Keratinocyte (primary cell): ENCODE data around the gene TMEM260. TPM values are rescaled to one million over a fixed set of nuclear protein-coding genes. Genes with fewer than 3 reads are reported as not detected.

Experiments
- DNase-seq: peaks from one replicate; pipeline ENCODE4 v3.0.0-alpha.2; 2011; ENCODE audit warnings: low read depth, missing footprints, low spot score
- FAIRE-seq: peaks from 2 replicates; lab custom pipeline; 2011; peaks lifted over from hg19 to GRCh38; lab: Jason Lieb, UNC
- H2AFZ ChIP-seq: 2 replicates; pipeline ENCODE4 v1.6.0; 2012; ENCODE audit warnings: low read length, control low read depth, inconsistent platforms; ENCODE audit not compliant: control insufficient read depth
- H3K27ac ChIP-seq: 2 replicates; pipeline ENCODE4 v1.5.1; 2011; ENCODE audit warnings: low read length; ENCODE audit not compliant: control insufficient read depth, insufficient read depth
- H3K27me3 ChIP-seq: 3 replicates; pipeline ENCODE4 v1.6.0; 2011; ENCODE audit warnings: low read length; ENCODE audit not compliant: control insufficient read depth, insufficient read depth; ENCODE audit errors: extremely low read depth
- H3K36me3 ChIP-seq, 2 experiments: 2 replicates in 1 of 2; 3 replicates in 1 of 2; pipeline ENCODE4 v1.5.1; 2011; ENCODE audit warnings: low read length in 2 of 2, mild to moderate bottlenecking in 1 of 2; ENCODE audit not compliant: control insufficient read depth in 2 of 2, insufficient read depth in 2 of 2; ENCODE audit errors: extremely low read depth in 1 of 2
- H3K4me1 ChIP-seq: 3 replicates; pipeline ENCODE4 v1.5.1; 2011; ENCODE audit warnings: low read length; ENCODE audit not compliant: control insufficient read depth, insufficient read depth; ENCODE audit errors: extremely low read depth
- H3K4me2 ChIP-seq: 3 replicates; pipeline ENCODE4 v1.6.0; 2011; ENCODE audit warnings: low read depth, low read length; ENCODE audit not compliant: control insufficient read depth, insufficient read depth; ENCODE audit errors: extremely low read depth
- H3K4me3 ChIP-seq, 3 experiments: fragments of 200-600 bp in 1 of 3; sonication (generic) in 1 of 3; 2 replicates in 2 of 3; 3 replicates in 1 of 3; pipeline ENCODE4 v1.5.1; 2011 to 2016; ENCODE audit warnings: low read length in 3 of 3, mild to moderate bottlenecking in 3 of 3, control low read depth in 2 of 3, inconsistent platforms in 1 of 3, low read depth in 1 of 3, mixed read lengths in 1 of 3, mixed run types in 1 of 3, moderate library complexity in 1 of 3; ENCODE audit not compliant: control insufficient read depth in 2 of 3, insufficient read depth in 2 of 3; ENCODE audit errors: extremely low read depth in 1 of 3
- H3K79me2 ChIP-seq: 2 replicates; pipeline ENCODE4 v1.6.0; 2012; ENCODE audit warnings: low read length; ENCODE audit not compliant: control insufficient read depth, insufficient read depth
- H3K9ac ChIP-seq: 3 replicates; pipeline ENCODE4 v1.6.0; 2011; ENCODE audit warnings: low read length; ENCODE audit not compliant: control insufficient read depth, insufficient read depth; ENCODE audit errors: extremely low read depth
- H3K9me1 ChIP-seq: 3 replicates; pipeline ENCODE4 v1.6.0; 2011; ENCODE audit warnings: low read length; ENCODE audit not compliant: control insufficient read depth, insufficient read depth; ENCODE audit errors: extremely low read depth
- H3K9me3 ChIP-seq: 2 replicates; pipeline ENCODE4 v1.5.1; 2012; ENCODE audit warnings: low read depth, low read length; ENCODE audit not compliant: control insufficient read depth
- H4K20me1 ChIP-seq: 3 replicates; pipeline ENCODE4 v1.6.0; 2011; ENCODE audit warnings: low read length; ENCODE audit not compliant: control insufficient read depth, insufficient read depth; ENCODE audit errors: extremely low read depth
- CTCF ChIP-seq, 3 experiments: IDR thresholded peaks in 1 of 3; conservative IDR thresholded peaks in 1 of 3; optimal IDR thresholded peaks in 1 of 3; 2 replicates in 2 of 3; 3 replicates in 1 of 3; pipeline versions ENCODE3 to v1.5.1; 2011; ENCODE audit warnings: low read length in 3 of 3, mild to moderate bottlenecking in 3 of 3, moderate library complexity in 2 of 3, control low read depth in 1 of 3, inconsistent platforms in 1 of 3; ENCODE audit not compliant: insufficient read depth in 2 of 3; ENCODE audit errors: extremely low read depth in 1 of 3
- EZH2 ChIP-seq: IDR thresholded peaks from one replicate; pipeline ENCODE4 v1.6.1; 2012; ENCODE audit warnings: inconsistent platforms, mild to moderate bottlenecking, low read length, moderate library complexity
- dilution Hi-C: fragments of 300-500 bp; cut with MboI; formaldehyde crosslinking; loops from one replicate; pipeline ENCODE4 v1.7.0; 2020; ENCODE audit warnings: low sequenced_read_pairs; ENCODE audit not compliant: extremely low pct_ligation_motif_present
- polyA plus RNA-seq, 5 experiments: library from polyadenylated mRNA; depleted of rRNA in 3 of 5; stranded (reverse) in 3 of 5; stranded (forward) in 1 of 5; unstranded in 1 of 5; fragments of >200 nt; gene quantifications; 1 replicate in 1 of 5; 2 replicates in 3 of 5; 3 replicates in 1 of 5; pipeline versions ENCODE4 v1.2.1 to v1.2.3, GENCODE V29; 2011 to 2012; ENCODE audit warnings: missing spikeins in 2 of 5, low read depth in 1 of 5, low replicate concordance in 1 of 5

The TMEM260 gene
- polyA plus RNA-seq, 1 donor (not counting 4 experiments of a cell fraction or from before 2014, with no cell fraction given) = 13.1 TPM

GRCh38 chr14:56580221-56580711 lies 668 bp downstream of the TMEM260 start:
- peak overlapping the region; percentile 74 to 88 (median 80) for H3K4me3 ChIP-seq
- H3K36me3 ChIP-seq = no peaks in the 10 kb centered on the region
- TF ChIP-seq CTCF (optimal IDR thresholded peaks at IDR 0.05 in 1 of 3, IDR thresholded peaks at IDR 0.05 in 1 of 3, conservative IDR thresholded peaks at IDR 0.05 in 1 of 3; ENCODE audit: extremely low read depth in 1 of 3, insufficient read depth in 2 of 3, low read length in 3 of 3) (no peak), EZH2 (no peak)
- dilution Hi-C loops = no loop called here
- H3K79me2 ChIP-seq = peaks cover 45% of the 10 kb centered on the region
- H3K4me1 ChIP-seq = peaks cover 22% of the 10 kb centered on the region
- H3K9ac ChIP-seq = peak overlapping the region; percentile 86
- H3K4me2 ChIP-seq = peak overlapping the region; percentile 92
- H4K20me1 ChIP-seq = peaks cover 5% of the 10 kb centered on the region
- no peak for DNase-seq
- no peaks in the 10 kb centered on the region for H3K9me3 ChIP-seq
- FAIRE-seq = no peak
- H3K9me1 ChIP-seq = no peaks in the 10 kb centered on the region
- H2AFZ ChIP-seq = no peak overlapping the region
- H3K27ac ChIP-seq = peak overlapping the region; percentile 84
- H3K27me3 ChIP-seq = no peaks in the 10 kb centered on the region

GRCh38 chr14:56581041-56581727 lies 1.6 kb downstream of the TMEM260 start:
- dilution Hi-C loops = no loop called here
- Histone ChIP-seq H3K9me3 (no peaks in the 10 kb centered on the region), H3K36me3 (no peaks in the 10 kb centered on the region), H3K4me3 (peak overlapping the region; percentile 74 to 88 (median 80)), H3K4me1 (peaks cover 22% of the 10 kb centered on the region), H3K79me2 (peaks cover 45% of the 10 kb centered on the region), H4K20me1 (peaks cover 5% of the 10 kb centered on the region), H3K4me2 (peak overlapping the region; percentile 92), H2AFZ (no peak overlapping the region), H3K27me3 (no peaks in the 10 kb centered on the region), H3K9me1 (no peaks in the 10 kb centered on the region), H3K9ac (peak overlapping the region; percentile 86), H3K27ac (peak overlapping the region; percentile 84)
- no peak for DNase-seq
- no peak for TF ChIP-seq CTCF (optimal IDR thresholded peaks at IDR 0.05 in 1 of 3, IDR thresholded peaks at IDR 0.05 in 1 of 3, conservative IDR thresholded peaks at IDR 0.05 in 1 of 3; ENCODE audit: extremely low read depth in 1 of 3, insufficient read depth in 2 of 3, low read length in 3 of 3)
- TF ChIP-seq EZH2 = no peak
- no peak for FAIRE-seq
